Breast epithelium (tissue), 3 donors: ENCODE results near the gene WDR37.

Experiments
- POLR2A ChIP-seq: fragments of 450-650 bp; IDR thresholded peaks from one replicate; pipeline ENCODE4 v1.6.1; 2016; ENCODE audit warnings: antibody characterized with exemption, mild to moderate bottlenecking, moderate library complexity
- POLR2AphosphoS5 ChIP-seq, 3 donors: sonication (generic); formaldehyde crosslinking; IDR thresholded peaks; one replicate each; pipeline ENCODE4 v1.6.1; 2017; ENCODE audit warnings: antibody characterized with exemption in 3 of 3
- TF ChIP-seq, protein P1 (sequence below), 3 donors: fragments of 450-650 bp; IDR thresholded peaks; one replicate each; pipeline ENCODE4 v1.5.1; 2016 to 2017; ENCODE audit warnings: antibody characterized with exemption in 3 of 3, mild to moderate bottlenecking in 3 of 3, moderate library complexity in 3 of 3

- TF ChIP-seq, protein P1, sequence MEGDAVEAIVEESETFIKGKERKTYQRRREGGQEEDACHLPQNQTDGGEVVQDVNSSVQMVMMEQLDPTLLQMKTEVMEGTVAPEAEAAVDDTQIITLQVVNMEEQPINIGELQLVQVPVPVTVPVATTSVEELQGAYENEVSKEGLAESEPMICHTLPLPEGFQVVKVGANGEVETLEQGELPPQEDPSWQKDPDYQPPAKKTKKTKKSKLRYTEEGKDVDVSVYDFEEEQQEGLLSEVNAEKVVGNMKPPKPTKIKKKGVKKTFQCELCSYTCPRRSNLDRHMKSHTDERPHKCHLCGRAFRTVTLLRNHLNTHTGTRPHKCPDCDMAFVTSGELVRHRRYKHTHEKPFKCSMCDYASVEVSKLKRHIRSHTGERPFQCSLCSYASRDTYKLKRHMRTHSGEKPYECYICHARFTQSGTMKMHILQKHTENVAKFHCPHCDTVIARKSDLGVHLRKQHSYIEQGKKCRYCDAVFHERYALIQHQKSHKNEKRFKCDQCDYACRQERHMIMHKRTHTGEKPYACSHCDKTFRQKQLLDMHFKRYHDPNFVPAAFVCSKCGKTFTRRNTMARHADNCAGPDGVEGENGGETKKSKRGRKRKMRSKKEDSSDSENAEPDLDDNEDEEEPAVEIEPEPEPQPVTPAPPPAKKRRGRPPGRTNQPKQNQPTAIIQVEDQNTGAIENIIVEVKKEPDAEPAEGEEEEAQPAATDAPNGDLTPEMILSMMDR (IDR thresholded peaks at IDR 0.05), result no peak
- TF ChIP-seq POLR2A, result no peak
- TF ChIP-seq POLR2AphosphoS5 (IDR thresholded peaks at IDR 0.05), result no peak
Observed at GRCh38 chr10:1141701-1142100, 85.5 kb downstream of the WDR37 start.
